HCT116 (cell line): Measurements from ENCODE around the gene THUMPD2. TPM values are rescaled to one million over a fixed set of nuclear protein-coding genes. Genes with fewer than 3 reads are reported as not detected.

ENCODE experiments used
- ATAC-seq: fragments of 200-7000 bp; cut with Tn5 transposase; 2 replicates; pipeline ENCODE4 v1.9.1; 2020; ENCODE audit warnings: mild to moderate bottlenecking, moderate library complexity
- BruUV-seq: library from RNA; stranded (reverse); fragments of 400-500 nt; replicated peaks from 2 replicates; lab custom pipeline; 2021; lab: Mats Ljungman, UMichigan
- CTCF ChIA-PET: fragments of 300-600 bp; sonication (Branson Sonifier 250); formaldehyde crosslinking; loops from one replicate; lab custom pipeline; 2021; ENCODE audit warnings: antibody characterized with exemption; lab: Charles Lee
- POLR2A ChIA-PET: fragments of 300-600, 350-600 bp; sonication (Branson Sonifier 250); formaldehyde crosslinking; loops from one replicate; lab custom pipeline; 2021; ENCODE audit warnings: antibody characterized with exemption; lab: Charles Lee
- RAD21 ChIA-PET, 2 experiments: fragments of 300-600 bp; sonication (Branson Sonifier 250); formaldehyde crosslinking; loops; one replicate each; lab custom pipeline; 2023; ENCODE audit warnings: low total read pairs in 2 of 2; ENCODE audit not compliant: uncharacterized antibody in 2 of 2, unreplicated experiment in 2 of 2, low non-redundant PET in 1 of 2; lab: Charles Lee
- DNase-seq: peaks from one replicate; pipeline ENCODE4 v3.0.0-alpha.2; 2010; ENCODE audit warnings: low read depth, low spot score
- H2AFZ ChIP-seq: fragments of 200-600 bp; shearing (Covaris generic), sonication (generic); 2 replicates; pipeline ENCODE4 v1.6.1; 2017; ENCODE audit warnings: low read depth, mixed run types, mixed read lengths, antibody characterized with exemption, low read length; ENCODE audit not compliant: poor library complexity, severe bottlenecking
- H3K27ac ChIP-seq: 2 replicates; pipeline ENCODE4 v1.5.1; 2012; ENCODE audit warnings: low read depth, low read length
- H3K27me3 ChIP-seq: fragments of 200-600 bp; sonication (generic); 2 replicates; pipeline ENCODE4 v1.6.1; 2016; ENCODE audit warnings: mixed run types, low read length, mixed read lengths; ENCODE audit not compliant: insufficient read depth
- H3K36me3 ChIP-seq, 2 experiments: fragments of 200-500 bp in 1 of 2; fragments of 200-600 bp in 1 of 2; sonication (Bioruptor generic) in 1 of 2; sonication (generic) in 1 of 2; 2 replicates each; pipeline versions ENCODE4 v1.5.1 to v1.6.1; 2014 to 2016; ENCODE audit warnings: low read length in 2 of 2, inconsistent platforms in 1 of 2, mixed read lengths in 1 of 2, mixed run types in 1 of 2; ENCODE audit not compliant: insufficient read depth in 2 of 2, control insufficient read depth in 1 of 2
- H3K4me1 ChIP-seq, 2 experiments: fragments of 200-600 bp in 1 of 2; sonication (generic) in 1 of 2; 2 replicates each; pipeline versions ENCODE4 v1.5.1 to v1.6.1; 2012 to 2017; ENCODE audit warnings: low read length in 2 of 2, inconsistent platforms in 1 of 2, mild to moderate bottlenecking in 1 of 2, mixed read lengths in 1 of 2, mixed run types in 1 of 2, moderate library complexity in 1 of 2; ENCODE audit not compliant: insufficient read depth in 2 of 2, control insufficient read depth in 1 of 2
- H3K4me2 ChIP-seq: fragments of 200-600 bp; sonication (generic); 2 replicates; pipeline ENCODE4 v1.6.1; 2017; ENCODE audit warnings: mixed run types, low read length, mixed read lengths
- H3K4me3 ChIP-seq, 2 experiments: fragments of 200-600 bp in 1 of 2; sonication (generic) in 1 of 2; replicated peaks in 1 of 2; 2 replicates each; pipeline ENCODE4 v1.5.1; 2011 to 2016; ENCODE audit warnings: low read length in 2 of 2, control low read depth in 1 of 2, low read depth in 1 of 2, mild to moderate bottlenecking in 1 of 2, mixed read lengths in 1 of 2, mixed run types in 1 of 2
- H3K79me2 ChIP-seq: fragments of 200-600 bp; sonication (generic); 2 replicates; pipeline ENCODE4 v1.6.1; 2017; ENCODE audit warnings: mild to moderate bottlenecking, mixed run types, low read length, moderate library complexity, mixed read lengths; ENCODE audit not compliant: insufficient read depth
- H3K9ac ChIP-seq: fragments of 200-600 bp; sonication (generic); 2 replicates; pipeline ENCODE4 v1.6.1; 2016; ENCODE audit warnings: low read length, mixed read lengths
- H3K9me2 ChIP-seq: fragments of 200-600 bp; sonication (generic), shearing (Covaris generic); 2 replicates; pipeline ENCODE4 v1.6.1; 2017; ENCODE audit warnings: mixed run types, mild to moderate bottlenecking, moderate library complexity; ENCODE audit not compliant: insufficient read depth
- H3K9me3 ChIP-seq, 2 experiments: fragments of 200-500 bp in 1 of 2; fragments of 200-600 bp in 1 of 2; sonication (Bioruptor generic) in 1 of 2; sonication (generic) in 1 of 2; 2 replicates each; pipeline ENCODE4 v1.6.1; 2014 to 2017; ENCODE audit warnings: low read length in 2 of 2, mixed read lengths in 2 of 2, inconsistent platforms in 1 of 2, low read depth in 1 of 2, mild to moderate bottlenecking in 1 of 2, mixed run types in 1 of 2, moderate library complexity in 1 of 2; ENCODE audit not compliant: control insufficient read depth in 1 of 2, insufficient read depth in 1 of 2
- H4K20me1 ChIP-seq: fragments of 200-600 bp; sonication (generic), shearing (Covaris generic); 2 replicates; pipeline ENCODE4 v1.6.1; 2017; ENCODE audit warnings: mixed run types, mild to moderate bottlenecking, moderate library complexity; ENCODE audit not compliant: insufficient read depth
- ATF3 ChIP-seq: IDR thresholded peaks from 2 replicates; pipeline ENCODE4 v1.6.1; 2012
- CBX3 ChIP-seq: IDR thresholded peaks from 2 replicates; pipeline ENCODE4 v1.6.1; 2012; ENCODE audit warnings: low read depth
- CEBPB ChIP-seq: IDR thresholded peaks from 2 replicates; pipeline ENCODE4 v1.6.1; 2012; ENCODE audit warnings: low read depth
- ELF1 ChIP-seq: IDR thresholded peaks from 2 replicates; pipeline ENCODE4 v1.6.1; 2012; ENCODE audit warnings: low read depth, borderline replicate concordance
- FOSL1 ChIP-seq: IDR thresholded peaks from 2 replicates; pipeline ENCODE4 v1.6.1; 2012; ENCODE audit warnings: low read depth
- JUND ChIP-seq: IDR thresholded peaks from 2 replicates; pipeline ENCODE4 v1.6.1; 2012
- POLR2AphosphoS5 ChIP-seq: IDR thresholded peaks from 2 replicates; pipeline ENCODE4 v1.6.1; 2011; ENCODE audit warnings: mild to moderate bottlenecking, low read depth, low read length, moderate library complexity
- RAD21 ChIP-seq: IDR thresholded peaks from 2 replicates; pipeline ENCODE4 v1.6.1; 2012; ENCODE audit warnings: low read depth, mild to moderate bottlenecking
- REST ChIP-seq: IDR thresholded peaks from 2 replicates; pipeline ENCODE4 v1.6.1; 2012; ENCODE audit warnings: low read depth
- SIN3A ChIP-seq: IDR thresholded peaks from 2 replicates; pipeline ENCODE4 v1.6.1; 2012; ENCODE audit warnings: low read depth
- SP1 ChIP-seq: IDR thresholded peaks from 2 replicates; pipeline ENCODE4 v1.6.1; 2012; ENCODE audit warnings: low read depth
- TCF7L2 ChIP-seq: IDR thresholded peaks from 2 replicates; pipeline ENCODE4 v1.7.0; 2011; ENCODE audit warnings: borderline replicate concordance, inconsistent platforms; ENCODE audit not compliant: insufficient read depth, insufficient read length; ENCODE audit errors: extremely low read depth
- YY1 ChIP-seq: IDR thresholded peaks from 2 replicates; pipeline ENCODE4 v1.6.1; 2011; ENCODE audit warnings: low read length, low read depth, moderate library complexity, mild to moderate bottlenecking; ENCODE audit not compliant: insufficient replicate concordance; ENCODE audit errors: extremely low read depth
- ZFX ChIP-seq: fragments of 450-650 bp; IDR thresholded peaks from 2 replicates; pipeline ENCODE4 v1.6.1; 2017
- ZNF274 ChIP-seq: fragments of 200-500 bp; sonication (Bioruptor generic); IDR thresholded peaks from 2 replicates; pipeline ENCODE4 v1.6.1; 2014; ENCODE audit warnings: mild to moderate bottlenecking, low read depth, low read length, inconsistent platforms
- intact Hi-C: fragments of 100-400 bp; cut with micrococcal nuclease; formaldehyde crosslinking; loops from 2 replicates; pipeline ENCODE4 v1.10.0; 2022
- total RNA-seq: library from RNA; stranded (reverse); gene quantifications from one replicate; pipeline ENCODE4 v1.2.1, GENCODE V29; 2021; ENCODE audit not compliant: unreplicated experiment
- TF ChIP-seq, protein P1 (sequence below), 3 experiments: fragments of 200-600 bp in 1 of 3; sonication (generic) in 1 of 3; IDR thresholded peaks in 2 of 3; conservative IDR thresholded peaks in 1 of 3; 2 replicates each; pipeline ENCODE4 v1.5.1; 2012 to 2017; ENCODE audit warnings: low read depth in 2 of 3, low read length in 2 of 3, antibody characterized with exemption in 1 of 3, borderline replicate concordance in 1 of 3, control low read depth in 1 of 3, mild to moderate bottlenecking in 1 of 3, mixed read lengths in 1 of 3, mixed run types in 1 of 3, moderate library complexity in 1 of 3; ENCODE audit not compliant: insufficient read depth in 1 of 3

THUMPD2 gene
- total RNA-seq, 1 experiment from 2014 or later = 15.8 TPM

DNA sequence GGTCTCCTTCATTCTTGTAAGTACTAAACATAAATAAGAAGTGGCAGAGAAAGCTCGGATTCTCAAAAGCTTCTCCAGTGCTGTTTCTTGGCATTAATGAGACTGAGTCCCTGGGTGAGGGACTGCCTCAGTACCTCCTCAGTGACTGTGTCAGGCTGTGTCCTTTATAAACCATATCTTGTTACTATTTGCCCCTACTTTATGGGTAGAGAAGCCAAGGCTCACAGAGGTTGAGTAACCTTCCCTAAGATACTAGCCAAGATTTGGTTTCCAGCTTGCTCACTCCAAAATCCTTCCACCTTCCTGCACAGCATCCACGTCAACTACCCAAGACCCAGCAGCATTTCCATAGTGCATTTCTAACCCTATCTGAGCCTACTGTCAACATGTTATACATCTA, 55.6 kb downstream of the THUMPD2 start:
- no peaks in the 10 kb centered on the region for H3K9me3 ChIP-seq
- 0 out of 4 replicates have a peak, but pooled peaks cover 0 to 3% of the 10 kb centered on the region in 2 experiments for H3K4me1 ChIP-seq
- no peak overlapping the region for H3K4me3 ChIP-seq
- H2AFZ ChIP-seq = no peak overlapping the region
- H3K9ac ChIP-seq = no peak overlapping the region
- ATAC-seq = no peak
- no peaks in the 10 kb centered on the region for H3K79me2 ChIP-seq
- TF ChIP-seq ZFX (no peak), POLR2AphosphoS5 (no peak), TCF7L2 (no peak), ELF1 (no peak), SP1 (no peak), SIN3A (no peak), ZNF274 (no peak), YY1 (no peak), JUND (no peak), CEBPB (no peak), CBX3 (no peak)
- intact Hi-C loops = loop anchor here (10.0 kb wide), 1 partner anchor 659 kb away; no protein-coding TSS in a partner anchor
- BruUV-seq = no TSS peak
- H3K27ac ChIP-seq = no peak overlapping the region
- H3K4me2 ChIP-seq = no peak overlapping the region
- no peaks in the 10 kb centered on the region for H3K9me2 ChIP-seq
- ChIA-PET CTCF (no interaction called here), RAD21 (no interaction called here), POLR2A (no interaction called here)
- DNase-seq = no peak
- H3K27me3 ChIP-seq = 0 out of 2 replicates have a peak, but pooled peaks cover 7% of the 10 kb centered on the region
- H4K20me1 ChIP-seq = no peaks in the 10 kb centered on the region
- no peaks in the 10 kb centered on the region for H3K36me3 ChIP-seq

GRCh38 chr2:39720970-39721369, 58.1 kb downstream of the THUMPD2 start:
- H3K27ac ChIP-seq = no peak overlapping the region
- ChIA-PET CTCF (no interaction called here), RAD21 (no interaction called here), POLR2A (no interaction called here)
- ATAC-seq = no peak
- no peak overlapping the region for H3K4me3 ChIP-seq
- no peaks in the 10 kb centered on the region for H3K9me3 ChIP-seq
- H3K79me2 ChIP-seq = no peaks in the 10 kb centered on the region
- H3K27me3 ChIP-seq = 0 out of 2 replicates have a peak, but pooled peaks cover 7% of the 10 kb centered on the region
- no TSS peak for BruUV-seq
- 0 out of 4 replicates have a peak, but pooled peaks cover 0 to 3% of the 10 kb centered on the region in 2 experiments for H3K4me1 ChIP-seq
- H2AFZ ChIP-seq = no peak overlapping the region
- no peaks in the 10 kb centered on the region for H3K9me2 ChIP-seq
- DNase-seq = no peak
- no peaks in the 10 kb centered on the region for H4K20me1 ChIP-seq
- H3K4me2 ChIP-seq = no peak overlapping the region
- H3K9ac ChIP-seq = no peak overlapping the region
- intact Hi-C loops = loop anchor here (10.0 kb wide), 1 partner anchor 656 kb away; no protein-coding TSS in a partner anchor
- no peaks in the 10 kb centered on the region for H3K36me3 ChIP-seq
- TF ChIP-seq JUND (no peak), ZFX (no peak), ATF3 (no peak), FOSL1 (no peak), SP1 (no peak), REST (no peak), POLR2AphosphoS5 (no peak), CEBPB (no peak), SIN3A (no peak), RAD21 (no peak)
- TF ChIP-seq, protein P1, sequence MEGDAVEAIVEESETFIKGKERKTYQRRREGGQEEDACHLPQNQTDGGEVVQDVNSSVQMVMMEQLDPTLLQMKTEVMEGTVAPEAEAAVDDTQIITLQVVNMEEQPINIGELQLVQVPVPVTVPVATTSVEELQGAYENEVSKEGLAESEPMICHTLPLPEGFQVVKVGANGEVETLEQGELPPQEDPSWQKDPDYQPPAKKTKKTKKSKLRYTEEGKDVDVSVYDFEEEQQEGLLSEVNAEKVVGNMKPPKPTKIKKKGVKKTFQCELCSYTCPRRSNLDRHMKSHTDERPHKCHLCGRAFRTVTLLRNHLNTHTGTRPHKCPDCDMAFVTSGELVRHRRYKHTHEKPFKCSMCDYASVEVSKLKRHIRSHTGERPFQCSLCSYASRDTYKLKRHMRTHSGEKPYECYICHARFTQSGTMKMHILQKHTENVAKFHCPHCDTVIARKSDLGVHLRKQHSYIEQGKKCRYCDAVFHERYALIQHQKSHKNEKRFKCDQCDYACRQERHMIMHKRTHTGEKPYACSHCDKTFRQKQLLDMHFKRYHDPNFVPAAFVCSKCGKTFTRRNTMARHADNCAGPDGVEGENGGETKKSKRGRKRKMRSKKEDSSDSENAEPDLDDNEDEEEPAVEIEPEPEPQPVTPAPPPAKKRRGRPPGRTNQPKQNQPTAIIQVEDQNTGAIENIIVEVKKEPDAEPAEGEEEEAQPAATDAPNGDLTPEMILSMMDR (IDR thresholded peaks at IDR 0.05 in 2 of 3, conservative IDR thresholded peaks at IDR 0.05 in 1 of 3; ENCODE audit: borderline replicate concordance in 1 of 3, insufficient read depth in 1 of 3, low read depth in 2 of 3, low read length in 2 of 3) = no peak
